HG03103 (cell line): ENCODE data around the gene HUNK.

Experiments
- ATAC-seq: cut with Tn5 transposase; IDR thresholded peaks from one replicate; pipeline ENCODE4 v1.9.1; 2021; ENCODE audit warnings: low read depth; ENCODE audit not compliant: unreplicated experiment

The HUNK gene

GRCh38 chr21:31991356-31992331 lies 118.8 kb downstream of the HUNK start:
- ATAC-seq: no peak

GRCh38 chr21:31992391-31992790 lies 119.6 kb downstream of the HUNK start:
- ATAC-seq: no peak

- no peak for ATAC-seq
Observed at GRCh38 chr21:31993826-31994825, 121.3 kb downstream of the HUNK start.

- no peak for ATAC-seq
Observed at GRCh38 chr21:31997191-31997590, 124.4 kb downstream of the HUNK start.

- ATAC-seq: no peak
Observed at GRCh38 chr21:31999810-32000468, 127.1 kb downstream of the HUNK start.

- ATAC-seq: no peak
Observed at GRCh38 chr21:32001390-32001789, 128.6 kb downstream of the HUNK start.

GRCh38 chr21:32003411-32003810 lies 130.6 kb downstream of the HUNK start:
- no peak for ATAC-seq

- ATAC-seq: no peak
Observed at GRCh38 chr21:32004291-32004690, 131.5 kb downstream of the HUNK start.

GRCh38 chr21:32007456-32007855 lies 134.6 kb downstream of the HUNK start:
- no peak for ATAC-seq

GRCh38 chr21:32008714-32009113 lies 135.9 kb downstream of the HUNK start:
- ATAC-seq: no peak

- no peak for ATAC-seq
Observed at GRCh38 chr21:32009263-32009662, 136.4 kb downstream of the HUNK start.

- ATAC-seq: no peak
Observed at GRCh38 chr21:32015461-32016139, 142.8 kb downstream of the HUNK start.

GRCh38 chr21:32018381-32018780 lies 145.6 kb downstream of the HUNK start:
- ATAC-seq: no peak

- ATAC-seq: no peak
Observed at GRCh38 chr21:32020564-32020963, 147.7 kb downstream of the HUNK start.

GRCh38 chr21:32021319-32021994 lies 148.6 kb downstream of the HUNK start:
- ATAC-seq: no peak

GRCh38 chr21:32022146-32022545 lies 149.3 kb downstream of the HUNK start:
- ATAC-seq: no peak

- no peak for ATAC-seq
Observed at GRCh38 chr21:32030146-32030652, 157.4 kb downstream of the HUNK start.

- no peak for ATAC-seq
Observed at GRCh38 chr21:32034850-32035249, 162.0 kb downstream of the HUNK start.

- no peak for ATAC-seq
Observed at GRCh38 chr21:32035617-32036016, 162.8 kb downstream of the HUNK start.
